Dermis microvascular lymphatic vessel endothelial cell (primary cell): ENCODE data around the gene USP49. TPM values are rescaled to one million over a fixed set of nuclear protein-coding genes. Genes with fewer than 3 reads are reported as not detected.
"Not testable (repeated sequence)": the region's sequence is repeated elsewhere in the genome, so short reads cannot be mapped to it uniquely, and the experiment has no call there.

Experiments
- DNase-seq, 2 donors: peaks; one replicate each; pipeline versions ENCODE4 v3.0.0 to v3.0.0-alpha.2; 2010; ENCODE audit warnings: low read depth in 2 of 2
- total RNA-seq: library from RNA; depleted of rRNA; stranded (reverse); fragments of >200 nt; gene quantifications from 2 replicates; pipeline ENCODE4 v1.2.1, GENCODE V29; 2014

The USP49 gene
- total RNA-seq = 1.3 and 2.0 TPM in 2 replicates

- DNase-seq = peak; percentile 77 to 93
These were observed at the start of gene USP49 for GRCh38 chr6:41895300-41896233. Gene USP49 (minus strand): TSS chr6:41895375. CDS start chr6:41806983, 88,392 bp downstream.

- DNase-seq = no peak
These were observed 48.3 kb upstream of the USP49 start for GRCh38 chr6:41943456-41943855.

GRCh38 chr6:41942882-41943281 is 47.7 kb upstream of the USP49 start:
- not testable (repeated sequence) for DNase-seq

- DNase-seq = peak in 1 of 2 donors; percentile 68
These were observed 47.1 kb upstream of the USP49 start for GRCh38 chr6:41942067-41942851.

- peak; percentile 40 to 87 for DNase-seq
These were observed 46.3 kb upstream of the USP49 start, which contains the start of gene CCND3 for GRCh38 chr6:41941280-41942066. Gene CCND3 (minus strand): TSS chr6:41941808. CDS start chr6:41941649, 159 bp downstream.

- peak in 1 of 2 donors; percentile 34 for DNase-seq
These were observed 45.6 kb upstream of the USP49 start for GRCh38 chr6:41940759-41941279.

GRCh38 chr6:41939848-41940758 is 44.9 kb upstream of the USP49 start:
- DNase-seq = no peak

- no peak for DNase-seq
These were observed 44.1 kb upstream of the USP49 start for GRCh38 chr6:41939176-41939847.

GRCh38 chr6:41938590-41939175 is 43.5 kb upstream of the USP49 start:
- no peak for DNase-seq

GRCh38 chr6:41937861-41938574 is 42.8 kb upstream of the USP49 start:
- DNase-seq = peak in 1 of 2 donors; percentile 39

- DNase-seq = no peak
These were observed 42.3 kb upstream of the USP49 start for GRCh38 chr6:41937472-41937860.

GRCh38 chr6:41936073-41936837 is 41.1 kb upstream of the USP49 start:
- DNase-seq = peak; percentile 64 to 80

- no peak for DNase-seq
These were observed 40.5 kb upstream of the USP49 start for GRCh38 chr6:41935685-41936072.

- no peak for DNase-seq
These were observed 40.0 kb upstream of the USP49 start for GRCh38 chr6:41935193-41935574.

GRCh38 chr6:41934278-41935192 is 39.4 kb upstream of the USP49 start:
- DNase-seq = no peak

- DNase-seq = no peak
These were observed 37.2 kb upstream of the USP49 start for GRCh38 chr6:41932378-41932777.

- no peak for DNase-seq
These were observed 36.6 kb upstream of the USP49 start for GRCh38 chr6:41931792-41932191.
